Islet of Langerhans (tissue), 1 donor: ENCODE measurements around the gene KAT8.
"Not testable (repeated sequence)": the region's sequence is repeated elsewhere in the genome, so short reads cannot be mapped to it uniquely, and the experiment has no call there.

Experiments used
- FAIRE-seq: peaks from one replicate; lab custom pipeline; 2011; peaks lifted over from hg19 to GRCh38; lab: Jason Lieb, UNC

Gene KAT8

GRCh38 chr16:31132303-31132979, 15.0 kb downstream of the KAT8 start:
- FAIRE-seq: no peak

- no peak for FAIRE-seq
Measured at GRCh38 chr16:31133046-31133501, 15.6 kb downstream of the KAT8 start.

GRCh38 chr16:31134091-31134571, 16.7 kb downstream of the KAT8 start:
- no peak for FAIRE-seq

GRCh38 chr16:31134625-31135534, 17.4 kb downstream of the KAT8 start:
- FAIRE-seq: no peak

- FAIRE-seq: no peak
Measured at GRCh38 chr16:31135535-31136286, 18.2 kb downstream of the KAT8 start, which contains the start of gene PRSS8. TSS of gene PRSS8 (minus strand) at chr16:31135727. CDS start at chr16:31135498, 229 bp downstream.

- FAIRE-seq: no peak
Measured at GRCh38 chr16:31136287-31136662, 18.8 kb downstream of the KAT8 start.

- FAIRE-seq: not testable (repeated sequence)
Measured at GRCh38 chr16:31136822-31137499, 19.5 kb downstream of the KAT8 start.

GRCh38 chr16:31138621-31139578, 21.4 kb downstream of the KAT8 start:
- FAIRE-seq: no peak

- FAIRE-seq: not testable (repeated sequence)
Measured at GRCh38 chr16:31141071-31141469, 23.6 kb downstream of the KAT8 start.

GRCh38 chr16:31141489-31142108, 24.1 kb downstream of the KAT8 start:
- no peak for FAIRE-seq

GRCh38 chr16:31142109-31143010, 24.9 kb downstream of the KAT8 start:
- FAIRE-seq: no peak

- FAIRE-seq: no peak
Measured at GRCh38 chr16:31143011-31143693, 25.7 kb downstream of the KAT8 start.

GRCh38 chr16:31143694-31144148, 26.3 kb downstream of the KAT8 start:
- FAIRE-seq: no peak

GRCh38 chr16:31144418-31144817, 27.0 kb downstream of the KAT8 start:
- not testable (repeated sequence) for FAIRE-seq

GRCh38 chr16:31145398-31145990, 28.0 kb downstream of the KAT8 start:
- no peak for FAIRE-seq

- FAIRE-seq: no peak
Measured at GRCh38 chr16:31147574-31147973, 30.1 kb downstream of the KAT8 start.

- FAIRE-seq: no peak
Measured at GRCh38 chr16:31148281-31148728, 30.8 kb downstream of the KAT8 start.

GRCh38 chr16:31148896-31149295, 31.4 kb downstream of the KAT8 start:
- no peak for FAIRE-seq
